Left kidney (tissue), 2 donors: ENCODE measurements around the gene HERC4. TPM values are rescaled to one million over a fixed set of nuclear protein-coding genes. Genes with fewer than 3 reads are reported as not detected.
"Not testable (repeated sequence)": the region's sequence is repeated elsewhere in the genome, so short reads cannot be mapped to it uniquely, and the experiment has no call there.

ENCODE experiments used
- DNase-seq: peaks from one replicate; pipeline ENCODE4 v3.0.0-alpha.2; 2013
- polyA plus RNA-seq: library from polyadenylated mRNA; unstranded; fragments of 120-200 nt; gene quantifications from one replicate; pipeline ENCODE4 v1.2.1, GENCODE V29; 2013; ENCODE audit not compliant: insufficient read length

Gene HERC4
- polyA plus RNA-seq, 1 donor, result 66.7 TPM

GRCh38 chr10:67969875-67970274, 105.2 kb downstream of the HERC4 start:
- DNase-seq, result no peak

GRCh38 chr10:67966035-67966434, 109.0 kb downstream of the HERC4 start:
- DNase-seq, result not testable (repeated sequence)

GRCh38 chr10:67965456-67965855, 109.6 kb downstream of the HERC4 start:
- no peak for DNase-seq

GRCh38 chr10:67959839-67960476, 115.1 kb downstream of the HERC4 start:
- DNase-seq, result no peak

GRCh38 chr10:67955614-67956013, 119.5 kb downstream of the HERC4 start:
- DNase-seq, result no peak

GRCh38 chr10:67943917-67944316, 131.2 kb downstream of the HERC4 start:
- DNase-seq, result no peak

- no peak for DNase-seq
Observed at GRCh38 chr10:67936416-67936815, 138.7 kb downstream of the HERC4 start.

GRCh38 chr10:67935223-67935622, 139.9 kb downstream of the HERC4 start:
- DNase-seq, result no peak

GRCh38 chr10:67934336-67934735, 140.7 kb downstream of the HERC4 start:
- DNase-seq, result no peak

- no peak for DNase-seq
Observed at GRCh38 chr10:67933199-67933598, 141.9 kb downstream of the HERC4 start.

GRCh38 chr10:67926951-67927350, 148.1 kb downstream of the HERC4 start:
- DNase-seq, result no peak

GRCh38 chr10:67925449-67926005, 149.6 kb downstream of the HERC4 start:
- DNase-seq, result no peak

- DNase-seq, result no peak
Observed at GRCh38 chr10:67924136-67924535, 150.9 kb downstream of the HERC4 start.

- DNase-seq, result no peak
Observed at GRCh38 chr10:67923551-67923950, 151.5 kb downstream of the HERC4 start.

- DNase-seq, result no peak
Observed at GRCh38 chr10:67921065-67921464, 154.0 kb downstream of the HERC4 start.

- no peak for DNase-seq
Observed at GRCh38 chr10:67917679-67918078, 157.4 kb downstream of the HERC4 start.

GRCh38 chr10:67917169-67917568, 157.9 kb downstream of the HERC4 start:
- no peak for DNase-seq

GRCh38 chr10:67914777-67915340, 160.2 kb downstream of the HERC4 start:
- DNase-seq, result no peak

GRCh38 chr10:67912331-67912946, 162.6 kb downstream of the HERC4 start:
- no peak for DNase-seq

- DNase-seq, result no peak
Observed at GRCh38 chr10:67903581-67903980, 171.5 kb downstream of the HERC4 start.

- no peak for DNase-seq
Observed at GRCh38 chr10:67893637-67894036, 181.4 kb downstream of the HERC4 start.

- peak; percentile 63 for DNase-seq
Observed at GRCh38 chr10:67884842-67885670, 190.0 kb downstream of the HERC4 start.
